Loucy (cell line): Measurements from ENCODE around the gene SHC4.

Source experiments
- EZH2phosphoT487 ChIP-seq: fragments of 200-600 bp; IDR thresholded peaks from 2 replicates; pipeline ENCODE4 v1.6.1; 2018; ENCODE audit warnings: antibody characterized with exemption, mild to moderate bottlenecking, moderate library complexity, borderline replicate concordance
- TF ChIP-seq, protein P1 (sequence below): fragments of 200-600 bp; sonication (generic); conservative IDR thresholded peaks from 2 replicates; pipeline ENCODE4 v1.5.1; 2014; ENCODE audit warnings: mild to moderate bottlenecking, antibody characterized with exemption, low read length

DNA sequence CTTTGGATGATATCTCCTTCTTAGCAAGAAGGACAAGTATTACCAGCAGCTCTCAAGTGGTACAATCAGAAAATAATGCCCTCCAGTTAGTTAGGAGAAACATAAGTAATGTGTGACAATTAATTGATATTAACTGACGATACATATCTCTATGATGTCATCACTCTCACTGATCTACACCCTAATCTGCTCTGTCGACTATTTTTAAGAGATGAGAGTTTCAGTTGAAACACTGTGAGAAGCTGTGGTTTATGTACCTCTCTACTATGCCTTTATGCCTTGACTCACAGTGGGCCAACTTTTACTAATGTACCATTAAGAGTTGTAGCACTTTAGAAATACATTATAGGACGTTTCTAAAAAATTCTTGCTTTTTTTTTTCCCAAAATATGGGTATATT lies 161.5 kb downstream of the SHC4 start:
- TF ChIP-seq, protein P1, sequence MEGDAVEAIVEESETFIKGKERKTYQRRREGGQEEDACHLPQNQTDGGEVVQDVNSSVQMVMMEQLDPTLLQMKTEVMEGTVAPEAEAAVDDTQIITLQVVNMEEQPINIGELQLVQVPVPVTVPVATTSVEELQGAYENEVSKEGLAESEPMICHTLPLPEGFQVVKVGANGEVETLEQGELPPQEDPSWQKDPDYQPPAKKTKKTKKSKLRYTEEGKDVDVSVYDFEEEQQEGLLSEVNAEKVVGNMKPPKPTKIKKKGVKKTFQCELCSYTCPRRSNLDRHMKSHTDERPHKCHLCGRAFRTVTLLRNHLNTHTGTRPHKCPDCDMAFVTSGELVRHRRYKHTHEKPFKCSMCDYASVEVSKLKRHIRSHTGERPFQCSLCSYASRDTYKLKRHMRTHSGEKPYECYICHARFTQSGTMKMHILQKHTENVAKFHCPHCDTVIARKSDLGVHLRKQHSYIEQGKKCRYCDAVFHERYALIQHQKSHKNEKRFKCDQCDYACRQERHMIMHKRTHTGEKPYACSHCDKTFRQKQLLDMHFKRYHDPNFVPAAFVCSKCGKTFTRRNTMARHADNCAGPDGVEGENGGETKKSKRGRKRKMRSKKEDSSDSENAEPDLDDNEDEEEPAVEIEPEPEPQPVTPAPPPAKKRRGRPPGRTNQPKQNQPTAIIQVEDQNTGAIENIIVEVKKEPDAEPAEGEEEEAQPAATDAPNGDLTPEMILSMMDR = no peak
- no peak for TF ChIP-seq EZH2phosphoT487
